K562 (cell line): ENCODE measurements around the gene SKIC2. TPM values are rescaled to one million over a fixed set of nuclear protein-coding genes. Genes with fewer than 3 reads are reported as not detected.

ENCODE experiments used
- BHLHE40 ChIP-seq: IDR thresholded peaks from 2 replicates; pipeline ENCODE4 v1.6.1; 2011; ENCODE audit warnings: low read length, improper control_type of control experiment
- BRD4 ChIP-seq: fragments of 200-600 bp; sonication (generic); IDR thresholded peaks from 2 replicates; pipeline ENCODE4 v1.6.1; 2017; ENCODE audit warnings: inconsistent platforms
- CBFA2T3 ChIP-seq: fragments of 450-650 bp; IDR thresholded peaks from 2 replicates; pipeline ENCODE4 v1.6.1; 2017
- DLX4 ChIP-seq: fragments of 250-450 bp; sonication (Bioruptor Pico); IDR thresholded peaks from 2 replicates; pipeline ENCODE4 v1.6.1; 2021; ENCODE audit warnings: mild to moderate bottlenecking
- E2F1 ChIP-seq: sonication (generic); formaldehyde crosslinking; IDR thresholded peaks from 2 replicates; pipeline ENCODE4 v1.8.1; 2023; ENCODE audit warnings: mild to moderate bottlenecking, missing genetic modification reagents, moderate library complexity
- EGR1 ChIP-seq: fragments of 450-650 bp; conservative IDR thresholded peaks from 2 replicates; pipeline ENCODE4 v1.6.1; 2017; ENCODE audit warnings: mild to moderate bottlenecking
- GTF2E2 ChIP-seq: fragments of 200-800 bp; sonication (Bioruptor generic); IDR thresholded peaks from 2 replicates; pipeline ENCODE4 v1.6.1; 2016; ENCODE audit warnings: missing genetic modification characterization, missing compliant biosample characterization
- GTF2F1 ChIP-seq: IDR thresholded peaks from 2 replicates; pipeline ENCODE4 v1.6.1; 2011; ENCODE audit warnings: low read depth, low read length, improper control_type of control experiment
- IFI16 ChIP-seq: fragments of 250-450 bp; sonication (Bioruptor Pico); IDR thresholded peaks from 2 replicates; pipeline ENCODE4 v2.1.2; 2022; ENCODE audit warnings: mild to moderate bottlenecking, inconsistent platforms
- KLF6 ChIP-seq: fragments of 250-450 bp; sonication (Bioruptor Pico); IDR thresholded peaks from 2 replicates; pipeline ENCODE4 v1.4.0; 2020; ENCODE audit warnings: mild to moderate bottlenecking, moderate library complexity, borderline replicate concordance
- MAX ChIP-seq: sonication (generic); formaldehyde crosslinking; IDR thresholded peaks from 2 replicates; pipeline ENCODE4 v1.9.0; 2022; ENCODE audit warnings: mild to moderate bottlenecking, missing genetic modification reagents
- MECOM ChIP-seq: fragments of 250-450 bp; sonication (Bioruptor Pico); IDR thresholded peaks from 2 replicates; pipeline ENCODE4 v1.8.0; 2022; ENCODE audit warnings: inconsistent platforms
- MEF2D ChIP-seq: conservative IDR thresholded peaks from 2 replicates; pipeline ENCODE4 v1.6.1; 2016; ENCODE audit warnings: low read depth, missing genetic modification characterization, missing compliant biosample characterization
- PHF21A ChIP-seq: fragments of 450-650 bp; IDR thresholded peaks from 2 replicates; pipeline ENCODE4 v1.6.1; 2017; ENCODE audit warnings: low read depth, borderline replicate concordance
- SFPQ ChIP-seq: fragments of 200-400 bp; formaldehyde crosslinking; IDR thresholded peaks from 2 replicates; pipeline ENCODE4 v1.6.1; 2017; ENCODE audit warnings: mild to moderate bottlenecking, low read depth, low read length, moderate library complexity
- SMARCB1 ChIP-seq: IDR thresholded peaks from 2 replicates; pipeline ENCODE4 v1.6.1; 2011; ENCODE audit warnings: improper control_type of control experiment, low read depth; ENCODE audit not compliant: insufficient read length
- SPI1 ChIP-seq: IDR thresholded peaks from 2 replicates; pipeline ENCODE4 v1.6.1; 2011; ENCODE audit warnings: low read depth, low read length, control low read depth, borderline replicate concordance
- TAF15 ChIP-seq: fragments of 200-400 bp; formaldehyde crosslinking; IDR thresholded peaks from 2 replicates; pipeline ENCODE4 v1.6.1; 2017; ENCODE audit warnings: mild to moderate bottlenecking, low read depth, low read length, moderate library complexity
- TEAD2 ChIP-seq: fragments of 450-650 bp; IDR thresholded peaks from 2 replicates; pipeline ENCODE4 v1.6.1; 2016; ENCODE audit warnings: missing genetic modification characterization, control low read depth, missing compliant biosample characterization
- THAP7 ChIP-seq: fragments of 250-450 bp; sonication (Bioruptor Pico); IDR thresholded peaks from 2 replicates; pipeline ENCODE4 v1.5.0; 2021
- ZNF165 ChIP-seq: fragments of 250-450 bp; sonication (Bioruptor Pico); IDR thresholded peaks from 2 replicates; pipeline ENCODE4 v1.4.0; 2020; ENCODE audit warnings: borderline replicate concordance
- ZNF311 ChIP-seq: fragments of 250-450 bp; sonication (Bioruptor Pico); IDR thresholded peaks from 2 replicates; pipeline ENCODE4 v1.4.0; 2020; ENCODE audit warnings: mild to moderate bottlenecking, moderate library complexity
- ZNF431 ChIP-seq: sonication (generic); formaldehyde crosslinking; IDR thresholded peaks from 2 replicates; pipeline ENCODE4 v1.8.0; 2022; ENCODE audit warnings: mild to moderate bottlenecking, missing genetic modification reagents
- ZNF57 ChIP-seq: fragments of 450-650 bp; formaldehyde crosslinking; IDR thresholded peaks from 2 replicates; pipeline ENCODE4 v1.4.0; 2020; ENCODE audit warnings: mild to moderate bottlenecking, moderate library complexity
- polyA plus RNA-seq, 8 experiments: library from polyadenylated mRNA; depleted of rRNA in 4 of 8; stranded (reverse) in 5 of 8; unstranded in 3 of 8; fragments of >200 nt; fragmentation: Nextera tagmentation in 2 of 8; fragmentation: Illumina TruSeq in 1 of 8; extraction: Ambion mirVana in 2 of 8; extraction: Trizol in 1 of 8; gene quantifications; 2 replicates each; pipeline versions ENCODE4 v1.2.1 to v1.2.3, GENCODE V29; 2011 to 2014; ENCODE audit warnings: inconsistent platforms in 1 of 8, missing spikeins in 1 of 8
- total RNA-seq, 7 experiments: library from RNA; depleted of rRNA in 6 of 7; stranded (reverse); fragments of >200 nt in 6 of 7; fragmentation: Illumina TruSeq in 2 of 7; extraction: Trizol in 2 of 7; gene quantifications; 2 replicates each; pipeline versions ENCODE4 v1.2.1 to v1.2.3, GENCODE V29; 2011 to 2021; ENCODE audit warnings: low replicate concordance in 1 of 7

Gene SKIC2
- total and polyA plus RNA-seq, 9 of the 15 experiments (the other 6 are each of a cell fraction or from before 2014, with no cell fraction given) = 3.3 to 94.6 (median 38.8) TPM

GRCh38 chr6:31958741-31959739 lies at the start of gene SKIC2, which contains the start of gene NELFE (continued):
- TF ChIP-seq SFPQ = no peak
- TF ChIP-seq IFI16 = 0 out of 2 replicates have a peak, but pooled peaks have one; percentile 46
- TF ChIP-seq CBFA2T3 = peak; percentile 46
- TF ChIP-seq EGR1 = peak; percentile 68; the same call in 1 of the 2 replicates
- TF ChIP-seq MEF2D (tag) = peak; percentile 91
- TF ChIP-seq ZNF311 (CRISPR knock-in tag) = no peak
- peak; percentile 72; the same call in 1 of the 2 replicates for TF ChIP-seq MAX (CRISPR knock-in tag)
- TF ChIP-seq MECOM = peak; percentile 73; the same call in 1 of the 2 replicates
- peak; percentile 76; the same call in 1 of the 2 replicates for TF ChIP-seq SPI1
- TF ChIP-seq ZNF57 (CRISPR knock-in tag) = peak; percentile 78; the same call in 1 of the 2 replicates
- peak; percentile 40; the same call in 1 of the 2 replicates for TF ChIP-seq TEAD2
- 0 out of 2 replicates have a peak, but pooled peaks have one; percentile 83 for TF ChIP-seq THAP7 (CRISPR knock-in tag)
- no peak for TF ChIP-seq SMARCB1
- TF ChIP-seq ZNF431 (CRISPR knock-in tag) = no peak
- peak; percentile 93 for TF ChIP-seq KLF6 (CRISPR knock-in tag)
- TF ChIP-seq PHF21A = no peak
- peak; percentile 75; the same call in 1 of the 2 replicates for TF ChIP-seq E2F1 (CRISPR knock-in tag)
- TF ChIP-seq DLX4 (CRISPR knock-in tag) = no peak
- TF ChIP-seq BHLHE40 = peak; percentile 59
- peak; percentile 84 for TF ChIP-seq BRD4
- TF ChIP-seq TAF15 = no peak
- peak; percentile 44; the same call in 1 of the 2 replicates for TF ChIP-seq GTF2F1
- no peak for TF ChIP-seq GTF2E2 (tag)
- peak; percentile 91; the same call in 1 of the 2 replicates for TF ChIP-seq ZNF165
